NT2/D1 (cell line): ENCODE results near the gene ZDHHC8.

Experiments
- SUZ12 ChIP-seq: IDR thresholded peaks from 2 replicates; pipeline ENCODE4 v1.6.1; 2011; ENCODE audit not compliant: insufficient read length, insufficient read depth; ENCODE audit errors: extremely low read depth
- YY1 ChIP-seq: IDR thresholded peaks from 2 replicates; pipeline ENCODE4 v1.6.1; 2011; ENCODE audit not compliant: insufficient read length, insufficient read depth
- ZNF274 ChIP-seq: IDR thresholded peaks from 2 replicates; pipeline ENCODE4 v1.6.1; 2011; ENCODE audit warnings: mild to moderate bottlenecking, low read depth, low read length

- TF ChIP-seq YY1 (no peak), SUZ12 (no peak), ZNF274 (no peak)
Observed at GRCh38 chr22:20116376-20116950, 15.1 kb upstream of the ZDHHC8 start.
